ENCODE results near the gene FAM78A. TPM values are rescaled to one million over a fixed set of nuclear protein-coding genes. Genes with fewer than 3 reads are reported as not detected.

FAM78A gene
- total and polyA plus RNA-seq, 2 donors (not counting 1 experiment from before 2014, with no cell fraction given) = 42.9 to 58.3 TPM

- Histone ChIP-seq H3K4me3 (ENCODE audit: control extremely low read depth in 1 of 5, extremely low read depth in 1 of 5, insufficient read depth in 1 of 5, low read depth in 2 of 5, low read length in 4 of 5) (peak overlapping the region; percentile 66 to 95 (median 90)), H4K20me1 (ENCODE audit: control insufficient read depth, insufficient read depth, low read length, poor library complexity, severe bottlenecking) (peaks cover 8% of the 10 kb centered on the region), H3K27ac (ENCODE audit: low read length in 2 of 2) (peak overlapping the region; percentile 86 to 91), H3K27me3 (replicated peaks in 1 of 4; ENCODE audit: control extremely low read depth in 1 of 4, control insufficient read depth in 3 of 4, insufficient read depth in 4 of 4, low read length in 3 of 4) (no peaks in the 10 kb centered on the region), H2AFZ (ENCODE audit: insufficient read depth, low read depth, low read length, poor library complexity, severe bottlenecking) (peak overlapping the region; percentile 59), H3K4me2 (replicated peaks; ENCODE audit: low read depth, low read length, poor library complexity, severe bottlenecking) (peak overlapping the region; percentile 77), H3K9ac (ENCODE audit: low read length) (peak overlapping the region; percentile 97), H3K9me3 (ENCODE audit: control extremely low read depth in 1 of 3, control insufficient read depth in 2 of 3, insufficient read depth in 1 of 3, low read length in 2 of 3) (no peaks in the 10 kb centered on the region), H3K4me1 (ENCODE audit: control insufficient read depth in 2 of 2, insufficient read depth in 2 of 2, low read length in 2 of 2) (peaks cover 45 to 52% of the 10 kb centered on the region in 2 donors), H3K79me2 (ENCODE audit: control insufficient read depth, insufficient read depth, low read length) (peaks cover 59% of the 10 kb centered on the region), H3K36me3 (replicated peaks in 1 of 2; ENCODE audit: control extremely low read depth in 1 of 2, control insufficient read depth in 1 of 2, extremely low read depth in 1 of 2, insufficient read depth in 2 of 2, low read length in 1 of 2) (peaks cover 0 to 2% of the 10 kb centered on the region in 2 experiments)
- Mint-ChIP-seq H3K4me1 (peaks cover 54% of the 10 kb centered on the region), H3K27me3 (no peaks in the 10 kb centered on the region), H3K9me3 (ENCODE audit: insufficient read depth) (no peaks in the 10 kb centered on the region), H3K4me3 (peak overlapping the region; percentile 94), H3K27ac (peak overlapping the region; percentile 97)
- ChIA-PET CTCF (interaction anchor here (0.9 to 8.9 kb wide), 7 partner anchors 12 to 97 kb away, joined by 3 to 158 read pairs (median 6); partner anchors contain the start of gene PLPP7), POLR2A (interaction anchor here (1.4 to 8.2 kb wide), 6 partner anchors 8 to 98 kb away, joined by 4 to 199 read pairs (median 7); no protein-coding TSS in a partner anchor)
- ATAC-seq (ENCODE audit: low read depth) (peak; percentile 32), DNase-seq (peak; percentile 66)
- intact Hi-C loops (cut with micrococcal nuclease) = loop anchor here (1.0 to 10.0 kb wide), 4 partner anchors 19 to 967 kb away; no protein-coding TSS in a partner anchor
- no peak for TF ChIP-seq EZH2 (IDR thresholded peaks at IDR 0.05; ENCODE audit: borderline replicate concordance, insufficient read depth, low read depth, low read length, poor library complexity, severe bottlenecking)
- TF ChIP-seq CTCF (IDR thresholded peaks at IDR 0.05) = peak; percentile 20
- WGBS (ENCODE audit: insufficient coverage) = under 1% methylated on average over 25 of the region's 29 CpGs
Measured at GRCh38 chr9:131275332-131276093, 797 bp downstream of the FAM78A start.

Data from B cell (primary cell).